Sciatic nerve (tissue), 2 donors: ENCODE results near the gene TMEM161A. TPM values are rescaled to one million over a fixed set of nuclear protein-coding genes. Genes with fewer than 3 reads are reported as not detected.

Experiments
- ATAC-seq: fragments of 200-7000 bp; cut with Tn5 transposase; one replicate; pipeline ENCODE4 v1.9.1; 2020; ENCODE audit warnings: mild to moderate bottlenecking, moderate library complexity
- DNase-seq: peaks from one replicate; pipeline ENCODE4 v3.0.0-alpha.2; 2020; ENCODE audit warnings: low spot score
- intact Hi-C: fragments of 100-400 bp; cut with DNase I; formaldehyde crosslinking; loops from one replicate; pipeline ENCODE4 v1.14.2; 2022
- total RNA-seq: library from RNA; stranded (reverse); fragmentation: NEBNext Ultra II Directional; extraction: Animal tissue kit (Norgen Biotek cat#: 25700); gene quantifications from one replicate; pipeline ENCODE4 v1.2.1, GENCODE V29; 2021
- donor health status: DM: no; HTN: no; CAD: no.
- donor health status: DM: no; HTN: no; CAD: no.

TMEM161A gene
- total RNA-seq, 1 donor from 2014 or later = 20.7 TPM

GRCh38 chr19:19074196-19074882 lies 63.9 kb downstream of the TMEM161A start:
- intact Hi-C loops = no loop called here
- DNase-seq (no peak), ATAC-seq (no peak)

GRCh38 chr19:19071897-19072296 lies 66.4 kb downstream of the TMEM161A start:
- intact Hi-C loops = no loop called here
- DNase-seq = no peak
- ATAC-seq = no peak

Other genes with a start within 250 kb of the TMEM161A start
- gene CERS1, start 242.3 kb downstream of the TMEM161A start, total RNA-seq = 19.7 TPM
- 104 TPM for gene COPE, start 219.1 kb downstream of the TMEM161A start, total RNA-seq
- 24.0 TPM for gene DDX49, start 218.8 kb downstream of the TMEM161A start, total RNA-seq
- gene HOMER3, start 197.3 kb downstream of the TMEM161A start, total RNA-seq = 23.1 TPM
- 87.7 TPM for gene SUGP2, start 105.0 kb downstream of the TMEM161A start, total RNA-seq
- gene ARMC6, start 104.9 kb downstream of the TMEM161A start, total RNA-seq = 12.3 TPM
- 14.8 TPM for gene SLC25A42, start 74.5 kb downstream of the TMEM161A start, total RNA-seq
- gene MEF2B, start 31.8 kb upstream of the TMEM161A start, total RNA-seq = 4.7 TPM
- 28.6 TPM for gene BORCS8, start 53.7 kb upstream of the TMEM161A start, total RNA-seq
- 58.2 TPM for gene RFXANK, start 53.8 kb upstream of the TMEM161A start, total RNA-seq
- gene NR2C2AP, start 64.9 kb upstream of the TMEM161A start, total RNA-seq = 9.2 TPM
- gene NCAN, start 73.5 kb upstream of the TMEM161A start, total RNA-seq = not detected
- 0.71 TPM for gene TM6SF2, start 134.8 kb upstream of the TMEM161A start, total RNA-seq
- 43.7 TPM for gene SUGP1, start 182.0 kb upstream of the TMEM161A start, total RNA-seq
- gene MAU2, start 182.4 kb upstream of the TMEM161A start, total RNA-seq = 78.5 TPM